Measurements from ENCODE around the gene GABRG3. TPM values are rescaled to one million over a fixed set of nuclear protein-coding genes. Genes with fewer than 3 reads are reported as not detected.

GABRG3 gene
- total and polyA plus RNA-seq, 2 experiments from 2014 or later, result 0.15 to 0.43 TPM

DNA sequence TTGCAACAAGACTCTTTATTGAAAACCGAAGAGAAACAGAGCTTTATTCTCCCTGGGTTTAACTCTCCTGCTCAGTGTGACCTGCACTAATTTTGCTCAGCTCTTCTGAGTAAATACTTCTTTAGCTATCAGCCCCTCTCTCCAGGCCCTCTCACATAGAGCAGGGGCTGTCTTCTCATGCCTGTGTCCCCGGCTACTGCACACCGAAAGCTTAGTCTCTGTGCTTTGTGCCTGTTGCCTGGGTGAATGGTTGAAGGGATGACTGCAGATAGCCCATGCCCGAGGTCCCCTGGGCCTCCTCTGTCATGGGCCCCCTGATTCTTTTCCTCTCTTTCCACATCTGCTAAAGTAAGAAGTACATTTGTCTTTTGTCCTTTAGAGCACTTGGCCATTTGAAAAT lies 195.9 kb downstream of the GABRG3 start:
- 80% methylated on average over 4 of the region's 4 CpGs for WGBS (ENCODE audit: low lambda C conversion rate, missing lambda C conversion rate)
- DNase-seq (ENCODE audit: low spot score), result no peak
- TF ChIP-seq, protein P1, sequence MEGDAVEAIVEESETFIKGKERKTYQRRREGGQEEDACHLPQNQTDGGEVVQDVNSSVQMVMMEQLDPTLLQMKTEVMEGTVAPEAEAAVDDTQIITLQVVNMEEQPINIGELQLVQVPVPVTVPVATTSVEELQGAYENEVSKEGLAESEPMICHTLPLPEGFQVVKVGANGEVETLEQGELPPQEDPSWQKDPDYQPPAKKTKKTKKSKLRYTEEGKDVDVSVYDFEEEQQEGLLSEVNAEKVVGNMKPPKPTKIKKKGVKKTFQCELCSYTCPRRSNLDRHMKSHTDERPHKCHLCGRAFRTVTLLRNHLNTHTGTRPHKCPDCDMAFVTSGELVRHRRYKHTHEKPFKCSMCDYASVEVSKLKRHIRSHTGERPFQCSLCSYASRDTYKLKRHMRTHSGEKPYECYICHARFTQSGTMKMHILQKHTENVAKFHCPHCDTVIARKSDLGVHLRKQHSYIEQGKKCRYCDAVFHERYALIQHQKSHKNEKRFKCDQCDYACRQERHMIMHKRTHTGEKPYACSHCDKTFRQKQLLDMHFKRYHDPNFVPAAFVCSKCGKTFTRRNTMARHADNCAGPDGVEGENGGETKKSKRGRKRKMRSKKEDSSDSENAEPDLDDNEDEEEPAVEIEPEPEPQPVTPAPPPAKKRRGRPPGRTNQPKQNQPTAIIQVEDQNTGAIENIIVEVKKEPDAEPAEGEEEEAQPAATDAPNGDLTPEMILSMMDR (IDR thresholded peaks at IDR 0.05; ENCODE audit: poor library complexity), result no peak
- TF ChIP-seq EZH2 (IDR thresholded peaks at IDR 0.05; ENCODE audit: borderline replicate concordance), result no peak
- TF ChIP-seq EZH2phosphoT487 (IDR thresholded peaks at IDR 0.05; ENCODE audit: low read depth, severe bottlenecking, unreplicated experiment), result no peak

DNA sequence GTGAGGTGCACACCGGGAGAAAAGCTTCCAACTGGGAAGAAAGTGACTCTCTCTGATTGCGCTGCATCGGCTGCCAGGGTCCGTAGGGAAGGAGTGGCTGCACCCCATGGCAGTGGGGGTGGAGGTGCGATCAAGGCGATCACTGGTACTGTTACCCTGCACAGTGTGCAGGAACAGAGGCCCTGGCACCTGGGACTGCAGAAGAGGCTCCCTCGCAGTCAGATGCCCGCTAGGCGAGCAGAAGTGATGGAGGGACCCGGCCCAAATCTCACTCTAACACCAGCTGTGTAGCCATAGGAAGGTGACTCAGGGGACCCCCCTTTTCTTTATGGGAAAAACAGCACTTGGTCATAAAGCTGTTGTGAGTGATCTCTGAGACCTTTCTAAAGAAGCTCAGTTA lies 196.8 kb downstream of the GABRG3 start:
- Histone ChIP-seq H3K4me3 (no peak overlapping the region), H3K4me2 (no peak overlapping the region), H3K27ac (no peak overlapping the region), H3K4me1 (ENCODE audit: insufficient read depth) (no peaks in the 10 kb centered on the region), H3K79me2 (no peaks in the 10 kb centered on the region), H3K9me2 (replicated peaks; ENCODE audit: insufficient read depth) (no peaks in the 10 kb centered on the region), H3K27me3 (no peaks in the 10 kb centered on the region), H2AFZ (no peak overlapping the region), H3K9me3 (ENCODE audit: low read depth) (no peaks in the 10 kb centered on the region), H4K20me1 (ENCODE audit: insufficient read depth, poor library complexity, severe bottlenecking) (no peaks in the 10 kb centered on the region), H3K36me3 (replicated peaks; ENCODE audit: insufficient read depth, low read depth) (no peaks in the 10 kb centered on the region)
- TF ChIP-seq, protein P1 (IDR thresholded peaks at IDR 0.05; ENCODE audit: poor library complexity), result no peak
- no peak for TF ChIP-seq EZH2phosphoT487 (IDR thresholded peaks at IDR 0.05; ENCODE audit: low read depth, severe bottlenecking, unreplicated experiment)
- no peak for TF ChIP-seq EZH2 (IDR thresholded peaks at IDR 0.05; ENCODE audit: borderline replicate concordance)
- no peak for DNase-seq (ENCODE audit: low spot score)
- WGBS (ENCODE audit: low lambda C conversion rate, missing lambda C conversion rate), result 91% methylated on average over 10 of the region's 10 CpGs

More for the DNA sequence above, 195.9 kb downstream of the GABRG3 start:
- Histone ChIP-seq H3K9me2 (replicated peaks; ENCODE audit: insufficient read depth) (no peaks in the 10 kb centered on the region), H4K20me1 (ENCODE audit: insufficient read depth, poor library complexity, severe bottlenecking) (no peaks in the 10 kb centered on the region), H3K79me2 (no peaks in the 10 kb centered on the region), H3K4me1 (ENCODE audit: insufficient read depth) (no peaks in the 10 kb centered on the region), H3K36me3 (replicated peaks; ENCODE audit: insufficient read depth, low read depth) (no peaks in the 10 kb centered on the region), H3K9me3 (ENCODE audit: low read depth) (no peaks in the 10 kb centered on the region), H2AFZ (no peak overlapping the region), H3K4me3 (no peak overlapping the region), H3K27ac (no peak overlapping the region), H3K27me3 (no peaks in the 10 kb centered on the region), H3K4me2 (no peak overlapping the region)

DNA sequence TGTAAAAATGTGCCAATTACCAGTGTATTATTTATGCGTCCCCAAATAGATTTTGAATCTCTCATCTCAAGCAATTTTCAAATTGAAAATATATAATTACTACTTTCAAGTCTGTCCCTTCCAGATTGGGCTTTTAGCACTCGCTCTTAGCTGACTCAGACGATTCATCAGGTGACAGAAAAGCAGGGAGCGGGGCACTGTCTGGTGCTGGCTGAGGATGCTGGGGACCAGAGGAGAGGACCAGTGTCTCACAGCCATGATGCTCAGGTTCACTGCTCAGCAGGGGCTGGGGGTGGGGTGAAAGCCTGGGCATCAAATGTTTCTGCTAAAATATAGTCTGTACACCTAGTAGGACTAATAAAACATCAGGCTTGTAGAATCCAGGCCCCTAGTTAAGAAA lies 199.9 kb downstream of the GABRG3 start:
- 91% methylated on average over 4 of the region's 4 CpGs for WGBS (ENCODE audit: low lambda C conversion rate, missing lambda C conversion rate)
- Histone ChIP-seq H3K36me3 (replicated peaks; ENCODE audit: insufficient read depth, low read depth) (no peaks in the 10 kb centered on the region), H3K4me3 (no peak overlapping the region), H3K79me2 (no peaks in the 10 kb centered on the region), H3K4me2 (no peak overlapping the region), H4K20me1 (ENCODE audit: insufficient read depth, poor library complexity, severe bottlenecking) (no peaks in the 10 kb centered on the region), H3K27ac (no peak overlapping the region), H2AFZ (no peak overlapping the region), H3K27me3 (no peaks in the 10 kb centered on the region), H3K4me1 (ENCODE audit: insufficient read depth) (no peaks in the 10 kb centered on the region), H3K9me3 (ENCODE audit: low read depth) (no peaks in the 10 kb centered on the region), H3K9me2 (replicated peaks; ENCODE audit: insufficient read depth) (no peaks in the 10 kb centered on the region)
- TF ChIP-seq, protein P1 (IDR thresholded peaks at IDR 0.05; ENCODE audit: poor library complexity), result no peak
- no peak for TF ChIP-seq EZH2 (IDR thresholded peaks at IDR 0.05; ENCODE audit: borderline replicate concordance)
- TF ChIP-seq EZH2phosphoT487 (IDR thresholded peaks at IDR 0.05; ENCODE audit: low read depth, severe bottlenecking, unreplicated experiment), result no peak
- DNase-seq (ENCODE audit: low spot score), result no peak

DNA sequence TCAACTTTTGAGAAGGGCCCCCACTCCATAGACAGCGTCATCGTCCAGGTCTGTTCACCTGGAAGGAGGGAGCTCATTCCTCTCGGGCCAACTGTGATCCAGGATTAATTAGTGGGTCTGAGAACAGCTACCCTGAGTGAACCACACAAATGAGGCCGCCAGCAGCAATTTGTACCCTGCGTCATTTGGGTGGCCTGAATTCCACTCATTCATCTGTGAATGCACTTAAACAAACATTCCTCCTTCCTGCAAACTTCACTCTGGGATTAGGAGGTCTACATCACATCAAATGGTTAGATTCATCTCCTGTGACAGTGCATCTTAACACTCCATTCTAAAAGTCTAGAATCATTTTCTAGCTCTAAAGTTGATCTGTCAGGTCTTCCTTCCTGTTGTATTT lies 201.8 kb downstream of the GABRG3 start:
- H2AFZ ChIP-seq, result no peak overlapping the region
- H3K4me2 ChIP-seq, result no peak overlapping the region
- no peak overlapping the region for H3K27ac ChIP-seq
- H3K27me3 ChIP-seq, result no peaks in the 10 kb centered on the region
- DNase-seq (ENCODE audit: low spot score), result no peak
- WGBS (ENCODE audit: low lambda C conversion rate, missing lambda C conversion rate), result 69% methylated on average over 5 of the region's 5 CpGs
- no peaks in the 10 kb centered on the region for H3K79me2 ChIP-seq
- H3K9me2 ChIP-seq (replicated peaks; ENCODE audit: insufficient read depth), result no peaks in the 10 kb centered on the region
- no peak for TF ChIP-seq EZH2phosphoT487 (IDR thresholded peaks at IDR 0.05; ENCODE audit: low read depth, severe bottlenecking, unreplicated experiment)
- TF ChIP-seq, protein P1 (IDR thresholded peaks at IDR 0.05; ENCODE audit: poor library complexity), result no peak
- no peak for TF ChIP-seq EZH2 (IDR thresholded peaks at IDR 0.05; ENCODE audit: borderline replicate concordance)
- peaks cover 8% of the 10 kb centered on the region for H3K9me3 ChIP-seq (ENCODE audit: low read depth)
- no peaks in the 10 kb centered on the region for H4K20me1 ChIP-seq (ENCODE audit: insufficient read depth, poor library complexity, severe bottlenecking)
- no peaks in the 10 kb centered on the region for H3K36me3 ChIP-seq (replicated peaks; ENCODE audit: insufficient read depth, low read depth)
- H3K4me3 ChIP-seq, result no peak overlapping the region
- no peaks in the 10 kb centered on the region for H3K4me1 ChIP-seq (ENCODE audit: insufficient read depth)
